CD4-positive, alpha-beta memory T cell (primary cell): ENCODE results near the gene CDC27. TPM values are rescaled to one million over a fixed set of nuclear protein-coding genes. Genes with fewer than 3 reads are reported as not detected.
"Not testable (repeated sequence)": the region's sequence is repeated elsewhere in the genome, so short reads cannot be mapped to it uniquely, and the experiment has no call there.

Experiments
- CTCF ChIA-PET: fragments of 350-600 bp; sonication (Branson Sonifier 250); formaldehyde crosslinking; loops from one replicate; lab custom pipeline; 2021; ENCODE audit warnings: inconsistent platforms; ENCODE audit not compliant: partially characterized antibody; lab: Charles Lee
- POLR2A ChIA-PET: fragments of 350-600 bp; sonication (Branson Sonifier 250); formaldehyde crosslinking; loops from one replicate; lab custom pipeline; 2021; ENCODE audit not compliant: partially characterized antibody; lab: Charles Lee
- DNase-seq, 5 donors: peaks; one replicate each; pipeline versions ENCODE4 v3.0.0 to v3.0.0-alpha.2; 2020 to 2022; ENCODE audit warnings: mixed read lengths in 1 of 5
- H3K27ac ChIP-seq: one replicate; pipeline ENCODE4 v1.7.0; 2013; ENCODE audit warnings: low read depth, low read length
- H3K27me3 ChIP-seq: 2 replicates; pipeline ENCODE4 v1.7.0; 2013; ENCODE audit warnings: mild to moderate bottlenecking, low read length, moderate library complexity; ENCODE audit not compliant: insufficient read depth
- H3K36me3 ChIP-seq: 2 replicates; pipeline ENCODE4 v1.7.0; 2013; ENCODE audit warnings: mild to moderate bottlenecking, low read length, moderate library complexity; ENCODE audit not compliant: insufficient read depth
- H3K4me1 ChIP-seq: 2 replicates; pipeline ENCODE4 v1.7.0; 2013; ENCODE audit warnings: mild to moderate bottlenecking, low read length, moderate library complexity; ENCODE audit not compliant: insufficient read depth
- H3K4me3 ChIP-seq, 2 donors: one replicate each; pipeline ENCODE4 v1.7.0; 2013; ENCODE audit warnings: low read length in 2 of 2, mild to moderate bottlenecking in 1 of 2
- H3K9me3 ChIP-seq, 2 donors: one replicate each; pipeline ENCODE4 v1.7.0; 2013; ENCODE audit warnings: low read length in 2 of 2, control low read depth in 1 of 2; ENCODE audit not compliant: control insufficient read depth in 1 of 2
- H3K27ac Mint-ChIP-seq, 7 donors: one replicate each; pipeline ENCODE4 v1.8.0; 2020 to 2021; ENCODE audit warnings: mixed read lengths in 7 of 7, mild to moderate bottlenecking in 6 of 7, inconsistent platforms in 3 of 7, moderate library complexity in 3 of 7
- H3K27me3 Mint-ChIP-seq, 2 donors: one replicate each; pipeline ENCODE4 v1.8.0; 2020 to 2021; ENCODE audit warnings: mixed read lengths in 2 of 2
- H3K36me3 Mint-ChIP-seq, 2 donors: one replicate each; pipeline ENCODE4 v1.8.0; 2020 to 2021; ENCODE audit warnings: mixed read lengths in 2 of 2, inconsistent platforms in 1 of 2, mild to moderate bottlenecking in 1 of 2
- H3K4me1 Mint-ChIP-seq, 4 donors: one replicate each; pipeline ENCODE4 v1.8.0; 2020 to 2021; ENCODE audit warnings: mixed read lengths in 4 of 4, mild to moderate bottlenecking in 1 of 4
- H3K4me3 Mint-ChIP-seq, 8 donors: one replicate each; pipeline ENCODE4 v1.8.0; 2020 to 2021; ENCODE audit warnings: mixed read lengths in 8 of 8, mild to moderate bottlenecking in 7 of 8, moderate library complexity in 6 of 8, inconsistent platforms in 3 of 8
- H3K9me3 Mint-ChIP-seq, 8 donors: one replicate each; pipeline ENCODE4 v1.8.0; 2020 to 2021; ENCODE audit warnings: mixed read lengths in 8 of 8, mild to moderate bottlenecking in 5 of 8, inconsistent platforms in 3 of 8, moderate library complexity in 1 of 8
- intact Hi-C: fragments of 100-400 bp; cut with micrococcal nuclease; formaldehyde crosslinking; loops from one replicate; pipeline ENCODE4 v1.15.1; 2023
- polyA plus RNA-seq, 2 donors: library from polyadenylated mRNA; unstranded; fragments of 300-500 nt; fragmentation: Illumina TruSeq; gene quantifications; one replicate each; pipeline ENCODE4 v1.2.3, GENCODE V29; 2021
- total RNA-seq, 2 experiments: library from RNA; stranded (reverse); gene quantifications; one replicate each; pipeline ENCODE4 v1.2.3, GENCODE V29; 2021

CDC27 gene
- total and polyA plus RNA-seq, 4 experiments from 2014 or later, result 60.2 to 104 (median 68.8) TPM

DNA sequence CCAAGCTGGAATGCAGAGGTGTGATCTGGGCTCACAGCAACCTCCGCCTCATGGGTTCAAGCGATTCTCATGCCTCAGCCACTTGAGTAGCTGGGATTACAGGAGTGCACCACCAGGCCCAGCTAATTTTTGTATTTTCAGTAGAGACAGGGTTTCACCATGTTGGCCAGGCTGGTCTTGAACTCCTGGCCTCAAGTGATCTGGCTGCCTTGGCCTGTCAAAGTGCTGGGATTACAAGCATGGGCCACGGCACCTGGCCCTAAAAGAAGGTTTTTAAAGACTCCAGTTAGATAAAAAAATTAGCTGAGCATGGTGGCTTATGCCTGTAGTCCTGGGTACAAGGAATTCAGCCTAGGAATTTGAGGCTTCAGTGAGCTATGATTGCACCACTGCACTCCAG, 62.3 kb downstream of the CDC27 start:
- CTCF ChIA-PET, intact Hi-C loops, DNase-seq, H3K27me3 Mint-ChIP-seq, POLR2A ChIA-PET, H3K9me3 ChIP-seq, H3K9me3 Mint-ChIP-seq, H3K4me3 ChIP-seq, H3K27me3 ChIP-seq, H3K27ac ChIP-seq, H3K4me1 ChIP-seq, H3K4me3 Mint-ChIP-seq, H3K4me1 Mint-ChIP-seq, H3K27ac Mint-ChIP-seq: not testable (repeated sequence)
- peaks cover 19 to 35% of the 10 kb centered on the region in 2 donors for H3K36me3 Mint-ChIP-seq
- peaks cover 17% of the 10 kb centered on the region for H3K36me3 ChIP-seq

DNA sequence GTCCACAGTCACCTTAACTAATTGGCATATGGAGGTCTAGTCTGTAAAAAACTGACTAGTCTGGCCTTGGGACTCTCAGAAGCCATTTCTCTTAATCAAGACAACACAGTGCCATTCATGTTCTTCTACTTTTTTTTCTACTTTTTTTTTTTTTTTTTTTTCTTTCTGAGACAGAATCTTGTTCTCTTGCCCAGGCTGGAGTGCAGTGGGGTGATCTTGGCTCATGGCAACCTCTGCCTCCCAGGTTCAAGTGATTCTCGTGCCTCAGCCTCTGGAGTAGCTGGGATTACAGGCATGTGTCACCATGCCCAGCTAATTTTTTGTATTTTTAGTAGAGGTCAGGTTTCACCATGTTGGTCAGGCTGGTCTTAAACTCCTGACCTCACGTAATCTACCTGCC, 65.8 kb downstream of the CDC27 start:
- intact Hi-C loops, POLR2A ChIA-PET, H3K4me1 Mint-ChIP-seq, H3K4me3 Mint-ChIP-seq, H3K27me3 ChIP-seq, H3K4me3 ChIP-seq, H3K9me3 ChIP-seq, H3K27ac Mint-ChIP-seq, H3K9me3 Mint-ChIP-seq, H3K27me3 Mint-ChIP-seq, H3K4me1 ChIP-seq, H3K27ac ChIP-seq, DNase-seq: not testable (repeated sequence)
- CTCF ChIA-PET, result interaction anchor here (0.7 kb wide), 1 partner anchor 17 kb away, joined by 3 read pairs; no protein-coding TSS in a partner anchor
- peaks cover 28 to 48% of the 10 kb centered on the region in 2 donors for H3K36me3 Mint-ChIP-seq
- H3K36me3 ChIP-seq, result peaks cover 20% of the 10 kb centered on the region

GRCh38 chr17:47120521-47121095, 68.5 kb downstream of the CDC27 start:
- H3K27ac Mint-ChIP-seq, result no peak overlapping the region
- Histone ChIP-seq H3K4me3 (no peak overlapping the region), H3K9me3 (no peaks in the 10 kb centered on the region), H3K36me3 (peaks cover 7% of the 10 kb centered on the region), H3K4me1 (no peaks in the 10 kb centered on the region), H3K27ac (no peak overlapping the region), H3K27me3 (no peaks in the 10 kb centered on the region)
- H3K36me3 Mint-ChIP-seq, result peaks cover 25 to 39% of the 10 kb centered on the region in 2 donors
- ChIA-PET CTCF (no interaction called here), POLR2A (interaction anchor here (1.1 kb wide), 1 partner anchor 21 kb away, joined by 3 read pairs; no protein-coding TSS in a partner anchor)
- no peak overlapping the region for H3K4me3 Mint-ChIP-seq
- no peaks in the 10 kb centered on the region for H3K4me1 Mint-ChIP-seq
- H3K9me3 Mint-ChIP-seq, result no peaks in the 10 kb centered on the region
- intact Hi-C loops, result no loop called here
- DNase-seq, result no peak
- no peaks in the 10 kb centered on the region for H3K27me3 Mint-ChIP-seq

- H3K4me1 Mint-ChIP-seq, result no peaks in the 10 kb centered on the region
- H3K36me3 Mint-ChIP-seq, result peaks cover 25 to 39% of the 10 kb centered on the region in 2 donors
- ChIA-PET POLR2A (no interaction called here), CTCF (no interaction called here)
- Histone ChIP-seq H3K27me3 (no peaks in the 10 kb centered on the region), H3K4me1 (no peaks in the 10 kb centered on the region), H3K36me3 (peaks cover 7% of the 10 kb centered on the region), H3K4me3 (no peak overlapping the region), H3K9me3 (no peaks in the 10 kb centered on the region), H3K27ac (no peak overlapping the region)
- peak overlapping the region in 2 of 7 donors; percentile 1 for H3K27ac Mint-ChIP-seq
- H3K4me3 Mint-ChIP-seq, result no peak overlapping the region
- intact Hi-C loops, result no loop called here
- H3K27me3 Mint-ChIP-seq, result no peaks in the 10 kb centered on the region
- no peaks in the 10 kb centered on the region for H3K9me3 Mint-ChIP-seq
- no peak for DNase-seq
These were observed 69.2 kb downstream of the CDC27 start for GRCh38 chr17:47119746-47120520.

GRCh38 chr17:47117386-47117785, 71.7 kb downstream of the CDC27 start:
- CTCF ChIA-PET, result no interaction called here

GRCh38 chr17:47106130-47106529, 83.0 kb downstream of the CDC27 start:
- CTCF ChIA-PET, result no interaction called here
- POLR2A ChIA-PET, result no interaction called here
- H3K36me3 ChIP-seq, result no peaks in the 10 kb centered on the region
- H3K4me3 Mint-ChIP-seq, result no peak overlapping the region
- no peaks in the 10 kb centered on the region for H3K9me3 ChIP-seq
- intact Hi-C loops, result no loop called here
- H3K27ac ChIP-seq, result no peak overlapping the region
- no peaks in the 10 kb centered on the region for H3K4me1 ChIP-seq
- H3K4me1 Mint-ChIP-seq, result no peaks in the 10 kb centered on the region
- no peak overlapping the region for H3K4me3 ChIP-seq
- H3K27me3 Mint-ChIP-seq, result peaks cover 0 to 2% of the 10 kb centered on the region in 2 donors
- no peak for DNase-seq
- H3K27ac Mint-ChIP-seq, result no peak overlapping the region
- H3K9me3 Mint-ChIP-seq, result no peaks in the 10 kb centered on the region
- H3K27me3 ChIP-seq, result no peaks in the 10 kb centered on the region
- H3K36me3 Mint-ChIP-seq, result no peaks in the 10 kb centered on the region

More at GRCh38 chr17:47117386-47117785, 71.7 kb downstream of the CDC27 start:
- H3K36me3 Mint-ChIP-seq, result peaks cover 22 to 34% of the 10 kb centered on the region in 2 donors
- H3K27me3 ChIP-seq, result no peaks in the 10 kb centered on the region
- peak overlapping the region in 1 of 7 donors; percentile 29 for H3K27ac Mint-ChIP-seq
- H3K9me3 Mint-ChIP-seq, result no peaks in the 10 kb centered on the region
- H3K36me3 ChIP-seq, result peaks cover 7% of the 10 kb centered on the region
- intact Hi-C loops, result no loop called here
- no peaks in the 10 kb centered on the region for H3K9me3 ChIP-seq
- no peaks in the 10 kb centered on the region for H3K4me1 ChIP-seq
- no peak overlapping the region for H3K27ac ChIP-seq
- no peak overlapping the region for H3K4me3 Mint-ChIP-seq
- POLR2A ChIA-PET, result interaction anchor here (1.0 kb wide), 1 partner anchor 52 kb away, joined by 3 read pairs; no protein-coding TSS in a partner anchor
- H3K27me3 Mint-ChIP-seq, result no peaks in the 10 kb centered on the region
- peaks cover 0 to 3% (median 0%) of the 10 kb centered on the region in 4 donors for H3K4me1 Mint-ChIP-seq
- DNase-seq, result no peak
- no peak overlapping the region for H3K4me3 ChIP-seq

GRCh38 chr17:47105246-47105645, 83.8 kb downstream of the CDC27 start:
- H3K4me1 Mint-ChIP-seq, POLR2A ChIA-PET, H3K27ac ChIP-seq, H3K4me3 Mint-ChIP-seq, CTCF ChIA-PET, DNase-seq, H3K27ac Mint-ChIP-seq, H3K36me3 ChIP-seq, intact Hi-C loops, H3K4me3 ChIP-seq, H3K27me3 Mint-ChIP-seq, H3K9me3 ChIP-seq, H3K27me3 ChIP-seq, H3K9me3 Mint-ChIP-seq, H3K36me3 Mint-ChIP-seq, H3K4me1 ChIP-seq: not testable (repeated sequence)
